GM21619 (cell line): ENCODE measurements around the gene CYB5A.
"Not testable (repeated sequence)": the region's sequence is repeated elsewhere in the genome, so short reads cannot be mapped to it uniquely, and the experiment has no call there.

Source experiments
- ATAC-seq: cut with Tn5 transposase; IDR thresholded peaks from one replicate; pipeline ENCODE4 v1.9.1; 2021; ENCODE audit not compliant: unreplicated experiment

CYB5A gene

GRCh38 chr18:74291771-74292540, at the start of gene CYB5A:
CYB5A (minus strand) TSS chr18:74291963; CDS start chr18:74291875, 88 bp downstream.
- peak; percentile 98 for ATAC-seq

- ATAC-seq, result no peak
Observed at GRCh38 chr18:74337912-74338309, 46.1 kb upstream of the CYB5A start.

- no peak for ATAC-seq
Observed at GRCh38 chr18:74337155-74337911, 45.6 kb upstream of the CYB5A start.

- ATAC-seq, result peak; percentile 47
Observed at GRCh38 chr18:74336656-74337055, 44.9 kb upstream of the CYB5A start.

GRCh38 chr18:74334242-74334893, 42.6 kb upstream of the CYB5A start:
- ATAC-seq, result peak; percentile 55

- no peak for ATAC-seq
Observed at GRCh38 chr18:74333091-74333490, 41.3 kb upstream of the CYB5A start.

- ATAC-seq, result no peak
Observed at GRCh38 chr18:74331404-74331803, 39.6 kb upstream of the CYB5A start.

- no peak for ATAC-seq
Observed at GRCh38 chr18:74329688-74330205, 38.0 kb upstream of the CYB5A start.

GRCh38 chr18:74328206-74328605, 36.4 kb upstream of the CYB5A start:
- ATAC-seq, result no peak

GRCh38 chr18:74326791-74327190, 35.0 kb upstream of the CYB5A start:
- ATAC-seq, result not testable (repeated sequence)

GRCh38 chr18:74326231-74326630, 34.5 kb upstream of the CYB5A start:
- ATAC-seq, result no peak

- ATAC-seq, result no peak
Observed at GRCh38 chr18:74316257-74317170, 24.8 kb upstream of the CYB5A start.

- no peak for ATAC-seq
Observed at GRCh38 chr18:74315464-74316256, 23.9 kb upstream of the CYB5A start, which contains the start of gene C18orf63. C18orf63 (plus strand) TSS chr18:74315839; CDS start chr18:74317866, 2,027 bp downstream.

- no peak for ATAC-seq
Observed at GRCh38 chr18:74314759-74315463, 23.1 kb upstream of the CYB5A start.

GRCh38 chr18:74311000-74311399, 19.2 kb upstream of the CYB5A start:
- ATAC-seq, result no peak

- peak; percentile 92 for ATAC-seq
Observed at GRCh38 chr18:74310411-74310810, 18.6 kb upstream of the CYB5A start.

GRCh38 chr18:74303936-74304335, 12.2 kb upstream of the CYB5A start:
- no peak for ATAC-seq

GRCh38 chr18:74303306-74303705, 11.5 kb upstream of the CYB5A start:
- no peak for ATAC-seq

- no peak for ATAC-seq
Observed at GRCh38 chr18:74299746-74300145, 8.0 kb upstream of the CYB5A start.
